GM13976 (cell line): ENCODE measurements around the gene COL9A3.

ENCODE experiments used
- DNase-seq: peaks from one replicate; pipeline ENCODE4 v3.0.0; 2012; ENCODE audit warnings: low spot score
- CTCF ChIP-seq: IDR thresholded peaks from 2 replicates; pipeline ENCODE4 v1.5.1; 2012; ENCODE audit warnings: borderline replicate concordance, mild to moderate bottlenecking; ENCODE audit not compliant: insufficient read depth; ENCODE audit errors: extremely low read depth, missing control alignments, control extremely low read depth
- in situ Hi-C: fragments of 300-500 bp; cut with MboI; formaldehyde crosslinking; loops from one replicate; pipeline ENCODE4 v1.12.0; 2022; ENCODE audit warnings: low sequenced_read_pairs, mixed read lengths, inconsistent platforms; ENCODE audit not compliant: unreplicated experiment

COL9A3 gene

GRCh38 chr20:62829231-62830230 lies 12.7 kb downstream of the COL9A3 start:
- no peak for DNase-seq
- no peak for TF ChIP-seq CTCF
- in situ Hi-C loops = no loop called here

GRCh38 chr20:62830251-62830650 lies 13.4 kb downstream of the COL9A3 start:
- no peak for TF ChIP-seq CTCF
- DNase-seq = no peak
- in situ Hi-C loops = no loop called here

GRCh38 chr20:62830821-62831220 lies 14.0 kb downstream of the COL9A3 start:
- in situ Hi-C loops = no loop called here
- no peak for TF ChIP-seq CTCF
- no peak for DNase-seq

- in situ Hi-C loops = no loop called here
- no peak for TF ChIP-seq CTCF
- no peak for DNase-seq
Measured at GRCh38 chr20:62831361-62831788, 14.5 kb downstream of the COL9A3 start.

DNA sequence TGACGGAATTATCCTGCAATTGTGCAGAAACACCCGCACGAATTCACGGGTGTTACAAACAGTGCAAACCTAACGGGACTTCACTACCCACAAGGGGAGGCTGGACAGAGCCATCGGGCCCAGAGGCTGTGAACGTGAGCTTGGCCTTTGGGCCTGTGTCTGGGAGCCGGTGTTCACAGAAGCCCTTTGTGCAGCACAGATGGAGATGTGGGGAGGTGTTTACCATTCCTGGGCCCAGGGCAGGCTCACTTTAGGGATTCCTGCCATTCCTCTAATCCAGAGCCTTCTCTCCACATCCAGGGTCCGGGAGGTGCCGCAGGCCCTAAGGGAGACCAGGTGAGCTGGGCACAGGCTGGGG lies 15.0 kb downstream of the COL9A3 start:
- TF ChIP-seq CTCF = no peak
- in situ Hi-C loops = no loop called here
- peak; percentile 28 for DNase-seq

- in situ Hi-C loops = no loop called here
- DNase-seq = peak; percentile 78
Measured at GRCh38 chr20:62832212-62832922, 15.5 kb downstream of the COL9A3 start.

More at GRCh38 chr20:62832212-62832922, 15.5 kb downstream of the COL9A3 start:
- TF ChIP-seq CTCF = no peak
